Measurements from ENCODE around the gene TSPAN7. TPM values are rescaled to one million over a fixed set of nuclear protein-coding genes. Genes with fewer than 3 reads are reported as not detected.

Gene TSPAN7
- total and polyA plus RNA-seq, 9 of the 15 experiments (the other 6 are each of a cell fraction or from before 2014, with no cell fraction given): 0.07 to 0.29 (median 0.12) TPM; not detected in 1

GRCh38 chrX:38563030-38563429, 1.7 kb downstream of the TSPAN7 start:
- DNase-seq (ENCODE audit: extremely low read depth in 1 of 4, low spot score in 3 of 4): no peak
- TF ChIP-seq CREB1 (IDR thresholded peaks at IDR 0.05) (no peak), CREB1 (CRISPR knock-in tag; IDR thresholded peaks at IDR 0.05) (no peak), CAMTA2 (CRISPR knock-in tag; conservative IDR thresholded peaks at IDR 0.05) (no peak), TEAD4 (IDR thresholded peaks at IDR 0.05; ENCODE audit: low read length) (no peak), TEAD4 (CRISPR knock-in tag; IDR thresholded peaks at IDR 0.05; ENCODE audit: borderline replicate concordance) (no peak), ZNF586 (CRISPR knock-in tag; conservative IDR thresholded peaks at IDR 0.05) (no peak), ZNF77 (CRISPR knock-in tag; IDR thresholded peaks at IDR 0.05) (no peak), GTF2A2 (tag; IDR thresholded peaks at IDR 0.05) (no peak)
- FAIRE-seq: no peak
- H3K4me3 ChIP-seq: no peak overlapping the region
- no peaks in the 10 kb centered on the region for H3K79me2 ChIP-seq (ENCODE audit: control insufficient read depth, insufficient read depth, low read length)
- BruUV-seq (replicated peaks): no TSS peak
- ATAC-seq: no peak
- H3K9ac ChIP-seq (ENCODE audit: insufficient read depth in 1 of 2, low read depth in 2 of 2, low read length in 2 of 2): no peak overlapping the region
- H3K9me1 ChIP-seq (ENCODE audit: control insufficient read depth, insufficient read depth, low read length): no peaks in the 10 kb centered on the region
- H3K4me2 ChIP-seq (ENCODE audit: insufficient read depth, low read length): no peak overlapping the region
- H3K27ac ChIP-seq (ENCODE audit: extremely low read depth, low read depth, low read length): no peak overlapping the region
- no peak overlapping the region for H2AFZ ChIP-seq (ENCODE audit: low read depth, low read length)
- ChIA-PET CTCF (ENCODE audit: low intra/inter-chr PET ratio) (no interaction called here), POLR2A (interaction anchor here (0.8 kb wide), 1 partner anchor 9 kb away, joined by 3 read pairs; no protein-coding TSS in a partner anchor)
- peaks cover 0 to 15% of the 10 kb centered on the region in 2 experiments; a peak in 3 of 5 replicates for H3K4me1 ChIP-seq (replicated peaks in 1 of 2; ENCODE audit: control insufficient read depth in 2 of 2, insufficient read depth in 2 of 2, low read length in 2 of 2)
- 2% methylated on average over 5 of the region's 5 CpGs for WGBS (ENCODE audit: insufficient coverage, low coverage, missing lambda C conversion rate)
- no peaks in the 10 kb centered on the region for H3K9me3 ChIP-seq (replicated peaks; ENCODE audit: control insufficient read depth, insufficient read depth, low read depth, low read length)
- intact Hi-C loops (cut with micrococcal nuclease): no loop called here
- H3K36me3 ChIP-seq (ENCODE audit: control insufficient read depth, insufficient read depth, low read length): no peaks in the 10 kb centered on the region
- H4K20me1 ChIP-seq (replicated peaks; ENCODE audit: control insufficient read depth, insufficient read depth, low read length): no peaks in the 10 kb centered on the region
- in situ Hi-C loops (cut with MboI): no loop called here
- H3K27me3 ChIP-seq (ENCODE audit: control insufficient read depth in 2 of 2, insufficient read depth in 2 of 2, low read length in 2 of 2): peaks cover 0 to 6% of the 10 kb centered on the region in 2 experiments; a peak in 2 of 5 replicates

GRCh38 chrX:38570396-38570795, 9.1 kb downstream of the TSPAN7 start:
- H3K4me2 ChIP-seq (ENCODE audit: insufficient read depth, low read length): no peak overlapping the region
- BruUV-seq (replicated peaks): no TSS peak
- DNase-seq (ENCODE audit: extremely low read depth in 1 of 4, low spot score in 3 of 4) (no peak), FAIRE-seq (no peak), ATAC-seq (no peak)
- ChIA-PET POLR2A (no interaction called here), CTCF (ENCODE audit: low intra/inter-chr PET ratio) (no interaction called here)
- in situ Hi-C loops (cut with MboI): no loop called here
- H3K9me1 ChIP-seq (ENCODE audit: control insufficient read depth, insufficient read depth, low read length): no peaks in the 10 kb centered on the region
- intact Hi-C loops (cut with micrococcal nuclease): no loop called here
- H3K9me3 ChIP-seq (replicated peaks; ENCODE audit: control insufficient read depth, insufficient read depth, low read depth, low read length): no peaks in the 10 kb centered on the region
- no peaks in the 10 kb centered on the region for H4K20me1 ChIP-seq (replicated peaks; ENCODE audit: control insufficient read depth, insufficient read depth, low read length)
- no peak overlapping the region for H3K9ac ChIP-seq (ENCODE audit: insufficient read depth in 1 of 2, low read depth in 2 of 2, low read length in 2 of 2)
- H3K36me3 ChIP-seq (ENCODE audit: control insufficient read depth, insufficient read depth, low read length): no peaks in the 10 kb centered on the region
- no peaks in the 10 kb centered on the region for H3K27me3 ChIP-seq (ENCODE audit: control insufficient read depth in 2 of 2, insufficient read depth in 2 of 2, low read length in 2 of 2)
- no peak overlapping the region for H3K4me3 ChIP-seq
- 0% methylated on average over 1 of the region's 1 CpG for WGBS (ENCODE audit: insufficient coverage, low coverage, missing lambda C conversion rate)
- H3K4me1 ChIP-seq (replicated peaks in 1 of 2; ENCODE audit: control insufficient read depth in 2 of 2, insufficient read depth in 2 of 2, low read length in 2 of 2): no peaks in the 10 kb centered on the region
- no peak overlapping the region for H3K27ac ChIP-seq (ENCODE audit: extremely low read depth, low read depth, low read length)
- H3K79me2 ChIP-seq (ENCODE audit: control insufficient read depth, insufficient read depth, low read length): no peaks in the 10 kb centered on the region
- no peak overlapping the region for H2AFZ ChIP-seq (ENCODE audit: low read depth, low read length)
- TF ChIP-seq ZBTB43 (CRISPR knock-in tag; IDR thresholded peaks at IDR 0.05): no peak
- no peak for TF ChIP-seq FOS (IDR thresholded peaks at IDR 0.05; ENCODE audit: extremely low read depth, insufficient read length)
- no peak for TF ChIP-seq ZFP1 (CRISPR knock-in tag; IDR thresholded peaks at IDR 0.05)
- no peak for TF ChIP-seq TSHZ1 (CRISPR knock-in tag; IDR thresholded peaks at IDR 0.05)
- TF ChIP-seq NR2C2 (CRISPR knock-in tag; IDR thresholded peaks at IDR 0.05): no peak
- no peak for TF ChIP-seq NR2C2 (tag; IDR thresholded peaks at IDR 0.05)
- no peak for TF ChIP-seq DNMT1 (IDR thresholded peaks at IDR 0.05)
